GM23338 (cell line): ENCODE results near the gene HHIPL1. TPM values are rescaled to one million over a fixed set of nuclear protein-coding genes. Genes with fewer than 3 reads are reported as not detected.

Source experiments
- ATAC-seq: fragments of 200-7000 bp; cut with Tn5 transposase; 3 replicates; pipeline ENCODE4 v1.9.1; 2020
- DNase-seq: peaks from one replicate; pipeline ENCODE4 v3.0.0-alpha.2; 2015; ENCODE audit warnings: low spot score
- H2AFZ ChIP-seq: fragments of 200-600 bp; sonication (generic); 2 replicates; pipeline ENCODE4 v1.8.0; 2016; ENCODE audit warnings: antibody characterized with exemption, mild to moderate bottlenecking, moderate library complexity
- H3F3A ChIP-seq: fragments of 200-600 bp; sonication (generic); replicated peaks from 2 replicates; pipeline ENCODE4 v1.8.0; 2017; ENCODE audit warnings: antibody characterized with exemption, mixed run types, low read depth
- H3K27ac ChIP-seq: fragments of 200-600 bp; sonication (generic); 2 replicates; pipeline ENCODE4 v1.6.1; 2016; ENCODE audit warnings: low read depth
- H3K27me3 ChIP-seq: fragments of 200-600 bp; sonication (generic); 2 replicates; pipeline ENCODE4 v1.8.0; 2016; ENCODE audit warnings: mild to moderate bottlenecking, mixed run types, moderate library complexity; ENCODE audit not compliant: insufficient read depth
- H3K36me3 ChIP-seq: fragments of 200-600 bp; sonication (generic); 2 replicates; pipeline ENCODE4 v1.8.0; 2016; ENCODE audit warnings: mild to moderate bottlenecking; ENCODE audit not compliant: insufficient read depth
- H3K4me1 ChIP-seq: fragments of 200-600 bp; sonication (generic); 2 replicates; pipeline ENCODE4 v1.8.0; 2016; ENCODE audit warnings: mild to moderate bottlenecking, moderate library complexity; ENCODE audit not compliant: insufficient read depth
- H3K4me2 ChIP-seq: fragments of 200-600 bp; sonication (generic); 2 replicates; pipeline ENCODE4 v1.7.1; 2017; ENCODE audit warnings: mixed run types
- H3K4me3 ChIP-seq: fragments of 200-600 bp; sonication (generic); 2 replicates; pipeline ENCODE4 v1.6.1; 2016; ENCODE audit warnings: mixed run types
- H3K79me2 ChIP-seq: fragments of 200-600 bp; sonication (generic); replicated peaks from 2 replicates; pipeline ENCODE4 v1.8.0; 2017; ENCODE audit warnings: mild to moderate bottlenecking; ENCODE audit not compliant: insufficient read depth
- H3K9me2 ChIP-seq: fragments of 200-600 bp; sonication (generic); 2 replicates; pipeline ENCODE4 v1.8.0; 2017; ENCODE audit not compliant: insufficient read depth
- H4K20me1 ChIP-seq: fragments of 200-600 bp; sonication (generic); replicated peaks from 2 replicates; pipeline ENCODE4 v1.8.0; 2017; ENCODE audit warnings: mild to moderate bottlenecking; ENCODE audit not compliant: insufficient read depth
- H3K27ac Mint-ChIP-seq: 2 replicates; pipeline ENCODE4 v1.8.0; 2020; ENCODE audit warnings: inconsistent platforms, mild to moderate bottlenecking, moderate library complexity, mixed read lengths
- H3K27me3 Mint-ChIP-seq: 3 replicates; pipeline ENCODE4 v1.8.0; 2022; ENCODE audit warnings: low read depth, mild to moderate bottlenecking, moderate library complexity, mixed read lengths, inconsistent platforms; ENCODE audit not compliant: insufficient read depth, poor library complexity
- H3K36me3 Mint-ChIP-seq: 3 replicates; pipeline ENCODE4 v1.8.0; 2021; ENCODE audit warnings: low read depth, mild to moderate bottlenecking, inconsistent platforms, moderate library complexity, mixed read lengths
- H3K4me1 Mint-ChIP-seq: 3 replicates; pipeline ENCODE4 v1.8.0; 2020; ENCODE audit warnings: mild to moderate bottlenecking, inconsistent platforms, mixed read lengths
- H3K4me3 Mint-ChIP-seq: 3 replicates; pipeline ENCODE4 v1.8.0; 2021; ENCODE audit warnings: moderate library complexity, mild to moderate bottlenecking, inconsistent platforms, mixed read lengths
- H3K9me3 Mint-ChIP-seq: 3 replicates; pipeline ENCODE4 v1.8.0; 2020; ENCODE audit warnings: moderate library complexity, mild to moderate bottlenecking, inconsistent platforms, mixed read lengths
- CREB1 ChIP-seq: fragments of 250-450 bp; sonication (Bioruptor Pico); IDR thresholded peaks from 2 replicates; pipeline ENCODE4 v1.5.0; 2020; ENCODE audit warnings: low read depth, mild to moderate bottlenecking, moderate library complexity
- ETS1 ChIP-seq: IDR thresholded peaks from 2 replicates; pipeline ENCODE4 v1.6.1; 2016; ENCODE audit warnings: antibody characterized with exemption
- EZH2 ChIP-seq: fragments of 200-600 bp; sonication (generic); IDR thresholded peaks from one replicate; pipeline ENCODE4 v1.8.0; 2017; ENCODE audit warnings: antibody characterized with exemption, mild to moderate bottlenecking, low read depth; ENCODE audit not compliant: unreplicated experiment
- EZH2phosphoT487 ChIP-seq: fragments of 200-600 bp; sonication (generic); IDR thresholded peaks from one replicate; pipeline ENCODE4 v1.8.1; 2018; ENCODE audit warnings: antibody characterized with exemption; ENCODE audit not compliant: unreplicated experiment
- JUNB ChIP-seq: IDR thresholded peaks from one replicate; pipeline ENCODE4 v1.6.1; 2016; ENCODE audit warnings: antibody characterized with exemption; ENCODE audit not compliant: unreplicated experiment
- NANOG ChIP-seq: IDR thresholded peaks from 2 replicates; pipeline ENCODE4 v1.6.1; 2016; ENCODE audit warnings: antibody characterized with exemption, borderline replicate concordance
- POLR2AphosphoS5 ChIP-seq: IDR thresholded peaks from 2 replicates; pipeline ENCODE4 v1.6.1; 2016; ENCODE audit warnings: antibody characterized with exemption, low read depth
- REST ChIP-seq: IDR thresholded peaks from one replicate; pipeline ENCODE4 v1.6.1; 2018; ENCODE audit warnings: antibody characterized with exemption; ENCODE audit not compliant: unreplicated experiment
- STAT1 ChIP-seq: IDR thresholded peaks from one replicate; pipeline ENCODE4 v1.6.1; 2016; ENCODE audit warnings: antibody characterized with exemption; ENCODE audit not compliant: unreplicated experiment
- ZNF114 ChIP-seq: fragments of 250-450 bp; sonication (Bioruptor Pico); IDR thresholded peaks from 2 replicates; pipeline ENCODE4 v1.5.0; 2020; ENCODE audit warnings: mild to moderate bottlenecking, moderate library complexity
- ZNF331 ChIP-seq: fragments of 250-450 bp; sonication (Bioruptor Pico); IDR thresholded peaks from 2 replicates; pipeline ENCODE4 v1.5.0; 2020; ENCODE audit warnings: low read depth, mild to moderate bottlenecking, moderate library complexity
- polyA plus RNA-seq: library from polyadenylated mRNA; unstranded; fragments of >200 nt; fragmentation: Nextera tagmentation; extraction: Ambion mirVana; gene quantifications from 2 replicates; pipeline ENCODE4 v1.2.1, GENCODE V29; 2016
- total RNA-seq: library from RNA; depleted of rRNA; stranded (reverse); fragments of >200 nt; shearing (Covaris generic); gene quantifications from 2 replicates; pipeline ENCODE4 v1.2.3, GENCODE V29; 2014
- TF ChIP-seq, protein P1 (sequence below), 2 experiments: fragments of 200-600 bp in 1 of 2; sonication (generic) in 1 of 2; conservative IDR thresholded peaks; 2 replicates each; pipeline versions ENCODE4 v1.5.1 to v1.6.1; 2016 to 2017; ENCODE audit warnings: antibody characterized with exemption in 2 of 2, low read depth in 2 of 2, mild to moderate bottlenecking in 2 of 2, moderate library complexity in 1 of 2
- TF ChIP-seq, protein P2 (sequence below): fragments of 250-450 bp; sonication (Bioruptor Pico); IDR thresholded peaks from 2 replicates; pipeline ENCODE4 v1.5.0; 2020; ENCODE audit warnings: mild to moderate bottlenecking, moderate library complexity

Gene HHIPL1
- total and polyA plus RNA-seq, 2 experiments from 2014 or later: 1.9 to 2.0 TPM

DNA sequence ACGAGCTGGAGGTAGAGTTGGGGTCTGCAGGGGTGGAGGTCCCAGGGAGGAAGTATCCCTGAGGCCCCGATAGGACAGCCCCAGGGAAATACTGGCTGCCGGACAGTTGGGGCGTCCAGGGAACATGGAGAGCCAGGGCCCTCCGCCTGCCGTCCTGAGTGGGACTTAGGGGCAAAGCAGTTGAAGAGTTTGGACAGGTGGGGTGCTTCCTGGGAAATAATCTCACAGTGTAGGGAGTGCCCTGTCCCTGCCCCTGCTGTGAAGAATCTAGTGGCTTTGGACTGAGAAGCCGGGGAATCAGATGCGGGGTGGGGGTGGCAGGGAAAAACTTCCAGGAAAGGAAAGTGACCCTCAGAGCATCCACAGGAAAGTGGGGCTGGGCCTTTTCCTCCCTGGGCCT lies 9.8 kb upstream of the HHIPL1 start:
- Histone ChIP-seq H4K20me1 (no peaks in the 10 kb centered on the region), H3K36me3 (no peaks in the 10 kb centered on the region), H3K27me3 (no peaks in the 10 kb centered on the region), H3K27ac (no peak overlapping the region), H3K4me2 (no peak overlapping the region), H3F3A (no peaks in the 10 kb centered on the region), H3K4me3 (no peak overlapping the region), H3K79me2 (no peaks in the 10 kb centered on the region), H2AFZ (no peak overlapping the region), H3K4me1 (no peaks in the 10 kb centered on the region), H3K9me2 (no peaks in the 10 kb centered on the region)
- no peak overlapping the region for H3K4me3 Mint-ChIP-seq
- DNase-seq (no peak), ATAC-seq (no peak)
- H3K27ac Mint-ChIP-seq: no peak overlapping the region
- H3K36me3 Mint-ChIP-seq: no peaks in the 10 kb centered on the region
- TF ChIP-seq EZH2phosphoT487 (no peak), ETS1 (no peak), ZNF114 (no peak), ZNF331 (CRISPR knock-in tag) (no peak), POLR2AphosphoS5 (no peak), JUNB (no peak), NANOG (no peak), REST (no peak), CREB1 (no peak), STAT1 (no peak), EZH2 (no peak)
- TF ChIP-seq, protein P1, sequence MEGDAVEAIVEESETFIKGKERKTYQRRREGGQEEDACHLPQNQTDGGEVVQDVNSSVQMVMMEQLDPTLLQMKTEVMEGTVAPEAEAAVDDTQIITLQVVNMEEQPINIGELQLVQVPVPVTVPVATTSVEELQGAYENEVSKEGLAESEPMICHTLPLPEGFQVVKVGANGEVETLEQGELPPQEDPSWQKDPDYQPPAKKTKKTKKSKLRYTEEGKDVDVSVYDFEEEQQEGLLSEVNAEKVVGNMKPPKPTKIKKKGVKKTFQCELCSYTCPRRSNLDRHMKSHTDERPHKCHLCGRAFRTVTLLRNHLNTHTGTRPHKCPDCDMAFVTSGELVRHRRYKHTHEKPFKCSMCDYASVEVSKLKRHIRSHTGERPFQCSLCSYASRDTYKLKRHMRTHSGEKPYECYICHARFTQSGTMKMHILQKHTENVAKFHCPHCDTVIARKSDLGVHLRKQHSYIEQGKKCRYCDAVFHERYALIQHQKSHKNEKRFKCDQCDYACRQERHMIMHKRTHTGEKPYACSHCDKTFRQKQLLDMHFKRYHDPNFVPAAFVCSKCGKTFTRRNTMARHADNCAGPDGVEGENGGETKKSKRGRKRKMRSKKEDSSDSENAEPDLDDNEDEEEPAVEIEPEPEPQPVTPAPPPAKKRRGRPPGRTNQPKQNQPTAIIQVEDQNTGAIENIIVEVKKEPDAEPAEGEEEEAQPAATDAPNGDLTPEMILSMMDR (conservative IDR thresholded peaks at IDR 0.05; ENCODE audit: low read depth in 2 of 2): no peak
- TF ChIP-seq, protein P2, sequence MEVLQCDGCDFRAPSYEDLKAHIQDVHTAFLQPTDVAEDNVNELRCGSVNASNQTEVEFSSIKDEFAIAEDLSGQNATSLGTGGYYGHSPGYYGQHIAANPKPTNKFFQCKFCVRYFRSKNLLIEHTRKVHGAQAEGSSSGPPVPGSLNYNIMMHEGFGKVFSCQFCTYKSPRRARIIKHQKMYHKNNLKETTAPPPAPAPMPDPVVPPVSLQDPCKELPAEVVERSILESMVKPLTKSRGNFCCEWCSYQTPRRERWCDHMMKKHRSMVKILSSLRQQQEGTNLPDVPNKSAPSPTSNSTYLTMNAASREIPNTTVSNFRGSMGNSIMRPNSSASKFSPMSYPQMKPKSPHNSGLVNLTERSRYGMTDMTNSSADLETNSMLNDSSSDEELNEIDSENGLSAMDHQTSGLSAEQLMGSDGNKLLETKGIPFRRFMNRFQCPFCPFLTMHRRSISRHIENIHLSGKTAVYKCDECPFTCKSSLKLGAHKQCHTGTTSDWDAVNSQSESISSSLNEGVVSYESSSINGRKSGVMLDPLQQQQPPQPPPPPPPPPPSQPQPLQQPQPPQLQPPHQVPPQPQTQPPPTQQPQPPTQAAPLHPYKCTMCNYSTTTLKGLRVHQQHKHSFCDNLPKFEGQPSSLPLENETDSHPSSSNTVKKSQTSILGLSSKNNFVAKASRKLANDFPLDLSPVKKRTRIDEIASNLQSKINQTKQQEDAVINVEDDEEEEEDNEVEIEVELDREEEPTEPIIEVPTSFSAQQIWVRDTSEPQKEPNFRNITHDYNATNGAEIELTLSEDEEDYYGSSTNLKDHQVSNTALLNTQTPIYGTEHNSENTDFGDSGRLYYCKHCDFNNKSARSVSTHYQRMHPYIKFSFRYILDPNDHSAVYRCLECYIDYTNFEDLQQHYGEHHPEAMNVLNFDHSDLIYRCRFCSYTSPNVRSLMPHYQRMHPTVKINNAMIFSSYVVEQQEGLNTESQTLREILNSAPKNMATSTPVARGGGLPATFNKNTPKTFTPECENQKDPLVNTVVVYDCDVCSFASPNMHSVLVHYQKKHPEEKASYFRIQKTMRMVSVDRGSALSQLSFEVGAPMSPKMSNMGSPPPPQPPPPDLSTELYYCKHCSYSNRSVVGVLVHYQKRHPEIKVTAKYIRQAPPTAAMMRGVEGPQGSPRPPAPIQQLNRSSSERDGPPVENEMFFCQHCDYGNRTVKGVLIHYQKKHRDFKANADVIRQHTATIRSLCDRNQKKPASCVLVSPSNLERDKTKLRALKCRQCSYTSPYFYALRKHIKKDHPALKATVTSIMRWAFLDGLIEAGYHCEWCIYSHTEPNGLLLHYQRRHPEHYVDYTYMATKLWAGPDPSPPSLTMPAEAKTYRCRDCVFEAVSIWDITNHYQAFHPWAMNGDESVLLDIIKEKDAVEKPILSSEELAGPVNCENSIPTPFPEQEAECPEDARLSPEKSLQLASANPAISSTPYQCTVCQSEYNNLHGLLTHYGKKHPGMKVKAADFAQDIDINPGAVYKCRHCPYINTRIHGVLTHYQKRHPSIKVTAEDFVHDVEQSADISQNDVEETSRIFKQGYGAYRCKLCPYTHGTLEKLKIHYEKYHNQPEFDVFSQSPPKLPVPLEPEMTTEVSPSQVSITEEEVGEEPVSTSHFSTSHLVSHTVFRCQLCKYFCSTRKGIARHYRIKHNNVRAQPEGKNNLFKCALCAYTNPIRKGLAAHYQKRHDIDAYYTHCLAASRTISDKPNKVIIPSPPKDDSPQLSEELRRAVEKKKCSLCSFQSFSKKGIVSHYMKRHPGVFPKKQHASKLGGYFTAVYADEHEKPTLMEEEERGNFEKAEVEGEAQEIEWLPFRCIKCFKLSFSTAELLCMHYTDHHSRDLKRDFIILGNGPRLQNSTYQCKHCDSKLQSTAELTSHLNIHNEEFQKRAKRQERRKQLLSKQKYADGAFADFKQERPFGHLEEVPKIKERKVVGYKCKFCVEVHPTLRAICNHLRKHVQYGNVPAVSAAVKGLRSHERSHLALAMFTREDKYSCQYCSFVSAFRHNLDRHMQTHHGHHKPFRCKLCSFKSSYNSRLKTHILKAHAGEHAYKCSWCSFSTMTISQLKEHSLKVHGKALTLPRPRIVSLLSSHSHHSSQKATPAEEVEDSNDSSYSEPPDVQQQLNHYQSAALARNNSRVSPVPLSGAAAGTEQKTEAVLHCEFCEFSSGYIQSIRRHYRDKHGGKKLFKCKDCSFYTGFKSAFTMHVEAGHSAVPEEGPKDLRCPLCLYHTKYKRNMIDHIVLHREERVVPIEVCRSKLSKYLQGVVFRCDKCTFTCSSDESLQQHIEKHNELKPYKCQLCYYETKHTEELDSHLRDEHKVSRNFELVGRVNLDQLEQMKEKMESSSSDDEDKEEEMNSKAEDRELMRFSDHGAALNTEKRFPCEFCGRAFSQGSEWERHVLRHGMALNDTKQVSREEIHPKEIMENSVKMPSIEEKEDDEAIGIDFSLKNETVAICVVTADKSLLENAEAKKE (CRISPR knock-in tag): no peak
- H3K27me3 Mint-ChIP-seq: peaks cover 4% of the 10 kb centered on the region
- no peaks in the 10 kb centered on the region for H3K9me3 Mint-ChIP-seq
- H3K4me1 Mint-ChIP-seq: peaks cover 4% of the 10 kb centered on the region; the same call in 2 of the 3 replicates
